HG02981 (cell line): Measurements from ENCODE around the gene CLIC1.

ENCODE experiments used
- ATAC-seq: cut with Tn5 transposase; IDR thresholded peaks from one replicate; pipeline ENCODE4 v1.9.1; 2021; ENCODE audit warnings: mild to moderate bottlenecking, moderate library complexity; ENCODE audit not compliant: unreplicated experiment

Gene CLIC1

GRCh38 chr6:31769684-31770371 lies 33.5 kb upstream of the CLIC1 start:
- no peak for ATAC-seq

DNA sequence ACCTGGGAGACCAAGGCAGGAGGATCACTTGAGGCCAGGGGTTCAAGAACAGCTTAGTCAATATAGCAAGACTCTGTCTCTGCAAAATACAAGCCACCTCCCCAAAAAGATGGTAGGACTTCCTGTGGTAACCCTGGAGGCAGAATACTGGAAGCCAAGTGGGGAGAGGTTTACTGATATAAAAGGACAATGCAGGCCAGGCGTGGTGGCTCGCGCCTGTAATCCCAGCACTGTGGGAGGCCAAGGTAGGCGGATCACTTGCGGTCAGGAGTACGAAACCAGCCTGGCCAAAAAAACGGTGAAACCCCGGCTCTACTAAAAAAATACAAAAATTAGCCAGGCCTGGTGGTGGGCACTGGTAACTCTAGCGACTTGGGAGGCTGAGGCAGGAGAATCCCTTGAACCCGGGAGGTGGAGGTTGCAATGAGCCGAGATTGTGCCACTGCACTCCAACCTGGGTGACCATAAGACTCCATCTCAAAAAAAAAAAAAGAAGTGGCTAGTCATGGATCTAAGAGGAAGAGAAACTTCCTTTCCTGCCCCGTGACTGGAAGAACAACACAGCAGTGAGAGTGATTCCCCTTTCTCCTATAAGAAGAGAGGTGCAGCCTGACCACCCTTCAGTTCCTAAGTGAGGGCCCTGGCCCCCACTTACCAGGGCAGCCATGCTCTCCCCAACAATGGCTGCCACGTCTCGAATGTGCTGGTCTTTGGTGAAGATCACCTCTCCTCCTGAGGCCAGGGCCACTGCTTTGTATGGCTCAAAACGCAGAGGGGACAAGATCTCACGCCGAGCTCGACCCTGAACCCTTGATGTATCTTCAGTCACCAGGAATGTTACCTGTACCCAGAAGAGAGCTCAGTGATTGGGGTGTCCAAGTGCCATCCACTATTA lies 32.3 kb upstream of the CLIC1 start:
- no peak for ATAC-seq

DNA sequence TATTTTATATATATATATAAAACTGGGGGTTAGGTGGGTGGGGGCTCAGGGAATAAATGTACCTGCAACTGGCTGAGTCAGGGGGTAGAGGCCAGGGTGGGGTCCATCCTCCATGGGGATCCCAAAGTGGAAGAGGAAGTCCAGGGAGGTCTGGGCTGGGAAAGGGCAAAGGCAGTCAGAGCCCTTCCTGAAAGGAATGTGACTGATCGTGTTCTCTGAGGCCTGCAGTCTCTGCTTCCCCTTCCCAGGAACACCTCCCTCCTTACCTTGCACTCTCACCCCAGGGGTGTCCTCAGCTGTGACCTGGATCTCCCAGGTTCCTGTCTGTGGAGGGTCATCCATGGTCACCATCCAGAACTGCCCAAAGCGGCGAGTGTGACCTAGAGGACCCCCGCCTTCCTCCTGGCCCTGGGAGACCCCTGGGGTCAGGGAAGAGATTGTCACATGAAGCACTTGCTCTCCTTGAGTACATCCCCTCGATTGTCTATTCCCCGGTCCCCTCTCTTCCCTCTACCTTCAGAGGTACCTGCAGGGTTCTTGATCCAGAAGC lies 30.8 kb upstream of the CLIC1 start:
- ATAC-seq = no peak

- ATAC-seq = no peak
These were observed 29.8 kb upstream of the CLIC1 start for GRCh38 chr6:31765910-31766794.

- ATAC-seq = no peak
These were observed 29.2 kb upstream of the CLIC1 start for GRCh38 chr6:31765559-31765909.

GRCh38 chr6:31764198-31764597 lies 27.9 kb upstream of the CLIC1 start:
- ATAC-seq = no peak

- ATAC-seq = no peak
These were observed 27.2 kb upstream of the CLIC1 start for GRCh38 chr6:31763619-31763940.

DNA sequence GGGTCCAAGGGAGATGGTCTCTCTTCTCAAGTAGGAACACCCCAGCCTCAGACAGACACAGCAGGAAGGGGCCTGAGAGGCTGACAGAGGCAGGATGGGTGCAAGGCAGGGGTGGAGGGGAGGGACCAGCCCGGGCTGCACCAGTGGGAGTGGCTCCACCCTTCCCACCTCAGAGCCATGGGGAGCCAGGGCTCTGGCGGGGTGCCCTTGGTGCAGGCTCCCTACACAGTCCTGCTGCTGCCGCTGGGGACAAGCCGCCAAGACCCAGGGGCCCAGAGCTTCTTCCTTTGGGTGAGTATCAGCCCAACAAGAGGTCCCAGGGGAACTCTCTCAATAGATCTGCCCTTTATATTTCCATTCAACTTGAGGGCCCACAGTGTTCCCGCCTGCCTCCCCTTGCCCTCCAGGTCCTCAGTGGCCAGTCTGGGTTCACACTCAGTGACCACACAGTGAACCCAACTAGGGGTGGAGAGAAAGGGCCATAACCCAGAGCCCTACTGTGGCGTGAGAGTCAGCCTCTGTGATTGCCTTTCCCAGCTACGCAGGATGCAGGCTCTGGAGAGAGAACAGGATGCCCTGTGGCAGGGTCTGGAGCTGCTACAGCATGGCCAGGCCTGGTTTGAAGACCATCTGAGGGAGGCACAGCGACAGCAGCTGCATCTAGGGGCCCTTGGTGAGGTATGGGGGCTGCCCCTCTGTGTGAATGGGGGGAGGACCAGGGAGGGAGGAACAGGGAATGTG lies 26.7 kb upstream of the CLIC1 start:
- ATAC-seq = no peak

DNA sequence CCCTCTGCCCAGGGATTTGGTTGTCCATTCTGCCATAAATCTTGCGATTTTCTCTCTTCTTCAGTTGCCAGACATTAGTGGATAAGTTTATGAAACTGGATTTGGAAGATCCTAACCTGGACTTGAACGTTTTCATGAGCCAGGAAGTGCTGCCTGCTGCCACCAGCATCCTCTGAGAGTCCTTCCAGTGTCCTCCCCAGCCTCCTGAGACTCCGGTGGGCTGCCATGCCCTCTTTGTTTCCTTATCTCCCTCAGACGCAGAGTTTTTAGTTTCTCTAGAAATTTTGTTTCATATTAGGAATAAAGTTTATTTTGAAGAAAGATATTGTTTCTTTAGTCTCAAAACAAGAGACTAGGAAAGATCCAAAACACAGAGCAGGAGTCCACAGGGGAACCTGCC lies 26.0 kb upstream of the CLIC1 start, which contains the start of gene SAPCD1:
Gene SAPCD1 (plus strand): TSS at position 301 of the 400 bp plus-strand sequence. CDS start 399 bp downstream, outside the sequence.
- no peak for ATAC-seq

DNA sequence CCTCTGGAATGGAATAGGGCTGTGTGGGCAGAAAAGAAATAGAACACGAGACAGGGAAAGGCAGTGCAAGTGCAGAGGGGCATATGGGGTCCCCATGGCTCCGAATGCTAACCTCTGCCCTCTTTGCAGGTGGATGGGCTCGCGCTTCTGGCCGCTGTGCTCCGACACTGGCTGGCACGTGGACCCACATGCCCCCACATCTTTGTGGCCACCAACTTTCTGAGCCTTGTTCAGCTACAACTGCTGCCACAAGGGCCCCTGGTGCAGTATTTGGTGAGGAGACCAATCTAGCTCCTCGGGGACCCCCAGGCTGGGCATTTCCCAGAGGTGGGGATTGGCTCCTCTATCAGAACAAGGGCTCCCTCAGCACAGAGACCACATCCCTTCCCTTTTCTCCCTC lies 25.0 kb upstream of the CLIC1 start:
- ATAC-seq = no peak

- no peak for ATAC-seq
These were observed 24.5 kb upstream of the CLIC1 start for GRCh38 chr6:31760790-31761189.

DNA sequence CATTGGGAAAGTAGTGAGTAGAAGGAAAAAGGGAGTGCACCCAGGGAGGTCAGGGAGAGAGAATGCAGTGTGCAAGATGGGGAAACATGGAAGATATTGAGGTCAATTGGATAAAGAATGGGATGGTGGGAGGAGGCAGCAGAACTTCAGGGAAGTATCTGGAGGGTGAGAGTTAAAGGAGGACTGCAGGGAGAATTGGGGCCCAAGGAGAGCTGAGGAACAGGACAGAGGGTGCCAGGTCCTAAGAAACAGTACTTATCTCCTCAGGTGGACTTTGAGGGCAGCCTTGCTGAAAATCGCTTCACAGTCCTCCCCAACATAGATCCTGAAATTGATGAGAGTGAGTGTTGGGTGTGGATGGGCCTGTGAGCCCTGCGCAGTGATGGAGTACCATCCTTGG lies 22.0 kb upstream of the CLIC1 start:
- ATAC-seq = no peak

DNA sequence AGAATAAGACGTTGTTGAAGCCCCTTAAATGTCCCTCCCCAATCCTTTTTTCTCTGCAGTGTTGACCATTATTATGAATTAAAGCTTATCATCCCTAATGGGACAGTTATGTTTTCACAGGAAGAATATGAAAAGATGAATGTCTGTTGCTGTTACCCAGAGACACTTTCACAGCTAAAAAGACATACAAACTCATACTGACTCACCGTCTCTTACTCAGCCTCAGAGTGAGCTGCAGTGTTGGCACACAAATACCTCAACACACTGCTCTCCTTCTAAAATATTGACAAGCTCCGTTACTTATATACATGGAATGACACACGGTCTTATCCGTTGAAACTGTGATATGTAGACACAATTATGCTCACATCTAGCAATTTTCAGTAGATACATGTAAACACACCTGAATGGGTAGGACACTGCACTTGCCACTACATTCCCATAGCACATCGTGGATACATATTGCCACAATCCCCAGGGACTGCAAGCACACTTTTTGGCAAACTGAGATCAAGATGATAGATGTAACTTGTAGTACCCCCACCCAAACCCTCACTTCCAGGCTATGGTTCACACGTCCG lies 16.5 kb upstream of the CLIC1 start:
- no peak for ATAC-seq

DNA sequence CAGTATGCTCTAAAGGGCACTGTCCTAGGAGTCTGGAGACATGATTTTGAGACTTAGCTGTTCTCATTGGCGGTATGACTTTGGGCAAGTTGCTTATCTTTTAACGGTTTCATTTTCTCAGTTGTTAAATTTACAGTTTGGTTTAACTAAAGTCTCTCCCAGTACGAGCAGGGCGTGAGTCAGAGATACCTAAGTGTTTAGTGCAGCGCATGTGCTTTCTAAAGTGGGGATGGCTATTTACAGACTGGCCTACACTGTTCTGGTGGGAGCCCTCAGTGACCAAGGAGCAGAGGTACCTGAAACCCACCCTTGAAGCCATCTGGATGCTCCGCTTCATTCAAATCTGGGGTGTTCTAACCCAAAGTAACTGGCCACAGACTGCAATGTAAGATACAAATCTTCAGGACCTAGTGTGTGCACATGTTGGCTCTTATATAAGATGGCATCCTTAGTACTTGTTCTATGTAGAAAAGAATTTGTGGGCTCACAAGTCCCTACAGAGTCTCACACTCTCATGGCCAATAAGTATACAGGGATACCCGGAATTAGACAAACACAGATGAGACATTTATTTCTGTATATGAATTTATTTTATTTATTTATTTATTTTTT lies 14.2 kb upstream of the CLIC1 start:
- ATAC-seq = no peak

DNA sequence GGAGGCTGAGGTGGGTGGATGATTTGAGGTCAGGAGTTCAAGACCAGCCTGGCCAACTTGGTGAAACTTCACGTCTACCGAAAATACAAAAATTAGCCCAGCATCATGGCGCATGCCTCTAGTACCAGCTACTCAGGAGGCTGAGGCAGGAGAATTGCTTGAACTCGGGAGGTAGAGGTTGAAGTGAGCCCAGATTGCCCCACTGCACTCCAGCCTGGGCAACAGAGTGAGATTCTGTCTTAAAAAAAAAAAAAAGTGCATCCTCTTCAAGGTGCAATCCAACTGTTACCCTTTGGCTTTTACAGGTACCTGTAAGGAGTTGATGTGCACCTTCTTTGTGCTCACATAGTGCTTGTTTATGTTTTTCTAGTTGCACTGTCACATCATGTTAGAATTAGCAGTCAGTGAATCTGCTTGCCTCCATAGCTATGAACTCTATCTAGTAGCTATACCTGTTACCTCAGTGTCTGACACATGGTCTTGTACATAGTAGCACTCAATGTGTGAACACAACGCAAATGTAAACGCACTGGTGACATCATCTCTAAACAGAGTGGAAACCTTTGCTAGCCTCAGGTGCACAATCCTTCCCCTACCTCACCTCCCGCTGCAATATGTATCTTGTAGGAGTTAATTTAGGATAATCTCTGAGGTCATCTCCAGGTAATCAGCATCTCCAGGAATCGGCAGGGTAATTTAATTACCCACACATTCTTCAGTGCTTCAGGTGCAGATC lies 13.1 kb upstream of the CLIC1 start:
- ATAC-seq = no peak

- no peak for ATAC-seq
These were observed 8.1 kb upstream of the CLIC1 start for GRCh38 chr6:31744422-31744821.

- ATAC-seq = no peak
These were observed 6.6 kb upstream of the CLIC1 start for GRCh38 chr6:31742894-31743293.

DNA sequence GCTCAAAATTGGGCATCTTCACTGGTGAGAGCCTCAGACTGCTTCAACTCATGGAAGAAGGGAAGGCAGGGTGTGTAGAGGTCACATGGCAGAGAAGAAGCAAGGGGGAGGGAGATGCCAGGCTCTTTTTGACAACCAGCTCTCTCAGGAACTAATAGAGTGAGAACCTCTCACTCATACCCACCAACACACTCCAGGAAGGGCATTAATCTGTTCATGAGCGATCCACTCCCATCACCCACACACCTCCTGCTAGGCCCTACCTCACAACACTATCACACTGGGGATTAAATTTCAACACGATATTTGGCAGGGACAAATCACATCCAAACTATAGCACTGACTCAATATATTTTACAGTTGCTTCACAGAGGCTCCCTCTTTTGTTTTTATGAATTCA lies 5.5 kb upstream of the CLIC1 start:
- no peak for ATAC-seq
